SU-DHL-6 (cell line): ENCODE results near the gene ATAD3C.
"Not testable (repeated sequence)": the region's sequence is repeated elsewhere in the genome, so short reads cannot be mapped to it uniquely, and the experiment has no call there.

Source experiments
- CTCF ChIP-seq: fragments of 200-600 bp; sonication (generic); IDR thresholded peaks from one replicate; pipeline ENCODE4 v1.5.1; 2017; ENCODE audit warnings: antibody characterized with exemption, mild to moderate bottlenecking, low read length, moderate library complexity; ENCODE audit not compliant: insufficient read depth, poor library complexity, severe bottlenecking
- EZH2phosphoT487 ChIP-seq: fragments of 200-600 bp; sonication (generic), shearing (Covaris generic); conservative IDR thresholded peaks from 2 replicates; pipeline ENCODE4 v1.6.1; 2018; ENCODE audit warnings: mild to moderate bottlenecking, antibody characterized with exemption, low read length, moderate library complexity, mixed read lengths

- TF ChIP-seq CTCF, EZH2phosphoT487: not testable (repeated sequence)
Observed at GRCh38 chr1:1417825-1418463, 31.5 kb upstream of the ATAD3C start.
